Measurements from ENCODE around the gene TRPM4.

TRPM4 gene

GRCh38 chr19:49214701-49215100 is 57.1 kb downstream of the TRPM4 start:
- no peak overlapping the region for H2AFZ ChIP-seq (ENCODE audit: low read depth, low read length, severe bottlenecking)
- H3K4me2 ChIP-seq (ENCODE audit: low read depth, low read length, poor library complexity, severe bottlenecking), result no peak overlapping the region
- H3K27ac ChIP-seq (ENCODE audit: low read depth, low read length), result no peak overlapping the region

GRCh38 chr19:49216071-49216470 is 58.5 kb downstream of the TRPM4 start:
- Histone ChIP-seq H3K36me3 (ENCODE audit: low read length) (no peaks in the 10 kb centered on the region), H3K27ac (ENCODE audit: low read depth, low read length) (no peak overlapping the region), H3F3A (ENCODE audit: insufficient read depth) (no peaks in the 10 kb centered on the region), H3K9me2 (replicated peaks; ENCODE audit: insufficient read depth, low read length) (no peaks in the 10 kb centered on the region), H3K79me2 (ENCODE audit: insufficient read depth, low read length) (no peaks in the 10 kb centered on the region), H3K9ac (ENCODE audit: low read length) (no peak overlapping the region), H4K20me1 (ENCODE audit: low read depth, low read length) (no peaks in the 10 kb centered on the region), H3K4me2 (ENCODE audit: low read depth, low read length, poor library complexity, severe bottlenecking) (no peak overlapping the region), H3K27me3 (ENCODE audit: low read length) (no peaks in the 10 kb centered on the region), H2AFZ (ENCODE audit: low read depth, low read length, severe bottlenecking) (no peak overlapping the region), H3K9me3 (ENCODE audit: insufficient read depth, low read length) (no peaks in the 10 kb centered on the region), H3K4me3 (ENCODE audit: insufficient read depth, low read length, poor library complexity, severe bottlenecking) (no peak overlapping the region)
- no peak for TF ChIP-seq EZH2phosphoT487 (conservative IDR thresholded peaks at IDR 0.05; ENCODE audit: low read length)
- TF ChIP-seq CTCF (IDR thresholded peaks at IDR 0.05; ENCODE audit: insufficient read depth, low read length, poor library complexity, severe bottlenecking), result no peak

More at GRCh38 chr19:49214701-49215100, 57.1 kb downstream of the TRPM4 start:
- Histone ChIP-seq H3K79me2 (ENCODE audit: insufficient read depth, low read length) (no peaks in the 10 kb centered on the region), H3K36me3 (ENCODE audit: low read length) (no peaks in the 10 kb centered on the region), H4K20me1 (ENCODE audit: low read depth, low read length) (no peaks in the 10 kb centered on the region), H3K9ac (ENCODE audit: low read length) (no peak overlapping the region), H3K4me3 (ENCODE audit: insufficient read depth, low read length, poor library complexity, severe bottlenecking) (no peak overlapping the region), H3K9me2 (replicated peaks; ENCODE audit: insufficient read depth, low read length) (no peaks in the 10 kb centered on the region), H3F3A (ENCODE audit: insufficient read depth) (no peaks in the 10 kb centered on the region), H3K27me3 (ENCODE audit: low read length) (no peaks in the 10 kb centered on the region), H3K9me3 (ENCODE audit: insufficient read depth, low read length) (no peaks in the 10 kb centered on the region)
- TF ChIP-seq CTCF (IDR thresholded peaks at IDR 0.05; ENCODE audit: insufficient read depth, low read length, poor library complexity, severe bottlenecking), result no peak
- TF ChIP-seq EZH2phosphoT487 (conservative IDR thresholded peaks at IDR 0.05; ENCODE audit: low read length), result no peak

GRCh38 chr19:49217382-49217781 is 59.8 kb downstream of the TRPM4 start:
- no peaks in the 10 kb centered on the region for H3K9me3 ChIP-seq (ENCODE audit: insufficient read depth, low read length)
- H3K9me2 ChIP-seq (replicated peaks; ENCODE audit: insufficient read depth, low read length), result no peaks in the 10 kb centered on the region
- no peaks in the 10 kb centered on the region for H3F3A ChIP-seq (ENCODE audit: insufficient read depth)
- H3K9ac ChIP-seq (ENCODE audit: low read length), result no peak overlapping the region
- no peaks in the 10 kb centered on the region for H4K20me1 ChIP-seq (ENCODE audit: low read depth, low read length)
- no peaks in the 10 kb centered on the region for H3K79me2 ChIP-seq (ENCODE audit: insufficient read depth, low read length)
- H3K36me3 ChIP-seq (ENCODE audit: low read length), result no peaks in the 10 kb centered on the region
- H3K4me2 ChIP-seq (ENCODE audit: low read depth, low read length, poor library complexity, severe bottlenecking), result no peak overlapping the region
- no peak overlapping the region for H3K4me3 ChIP-seq (ENCODE audit: insufficient read depth, low read length, poor library complexity, severe bottlenecking)
- no peak for TF ChIP-seq EZH2phosphoT487 (conservative IDR thresholded peaks at IDR 0.05; ENCODE audit: low read length)
- TF ChIP-seq CTCF (IDR thresholded peaks at IDR 0.05; ENCODE audit: insufficient read depth, low read length, poor library complexity, severe bottlenecking), result no peak
- no peaks in the 10 kb centered on the region for H3K27me3 ChIP-seq (ENCODE audit: low read length)
- no peak overlapping the region for H3K27ac ChIP-seq (ENCODE audit: low read depth, low read length)
- H2AFZ ChIP-seq (ENCODE audit: low read depth, low read length, severe bottlenecking), result no peak overlapping the region

All from SU-DHL-6 (cell line).